EL (cell line): ENCODE measurements around the gene B3GALNT2.
"Not testable (repeated sequence)": the region's sequence is repeated elsewhere in the genome, so short reads cannot be mapped to it uniquely, and the experiment has no call there.

Experiments used
- DNase-seq: peaks from one replicate; pipeline ENCODE4 v3.0.0-alpha.2; 2016

Gene B3GALNT2

GRCh38 chr1:235504122-235504493, at the start of gene B3GALNT2:
TSS of gene B3GALNT2 (minus strand) at chr1:235504452. CDS start at chr1:235504252, 200 bp downstream.
- no peak for DNase-seq

- DNase-seq, result no peak
These were observed 48.9 kb upstream of the B3GALNT2 start for GRCh38 chr1:235553112-235553551.

- no peak for DNase-seq
These were observed 48.0 kb upstream of the B3GALNT2 start for GRCh38 chr1:235552146-235552716.

- DNase-seq, result no peak
These were observed 45.3 kb upstream of the B3GALNT2 start for GRCh38 chr1:235549351-235550139.

GRCh38 chr1:235546369-235547155, 42.3 kb upstream of the B3GALNT2 start:
- DNase-seq, result not testable (repeated sequence)

- DNase-seq, result no peak
These were observed 41.2 kb upstream of the B3GALNT2 start for GRCh38 chr1:235545292-235545930.

GRCh38 chr1:235542845-235543244, 38.6 kb upstream of the B3GALNT2 start:
- not testable (repeated sequence) for DNase-seq

- peak; percentile 13 for DNase-seq
These were observed 29.4 kb upstream of the B3GALNT2 start for GRCh38 chr1:235533476-235534168.

GRCh38 chr1:235532360-235532759, 28.1 kb upstream of the B3GALNT2 start:
- peak; percentile 87 for DNase-seq

- DNase-seq, result no peak
These were observed 23.1 kb upstream of the B3GALNT2 start for GRCh38 chr1:235527196-235527814.

- DNase-seq, result no peak
These were observed 21.1 kb upstream of the B3GALNT2 start for GRCh38 chr1:235525314-235525713.

- DNase-seq, result no peak
These were observed 12.7 kb upstream of the B3GALNT2 start for GRCh38 chr1:235516862-235517446.

GRCh38 chr1:235515844-235516512, 11.7 kb upstream of the B3GALNT2 start:
- no peak for DNase-seq

- DNase-seq, result peak; percentile 72
These were observed 9.5 kb upstream of the B3GALNT2 start for GRCh38 chr1:235513495-235514366.

- DNase-seq, result peak; percentile 38
These were observed 7.4 kb upstream of the B3GALNT2 start for GRCh38 chr1:235511470-235512240.

- DNase-seq, result no peak
These were observed 6.6 kb upstream of the B3GALNT2 start for GRCh38 chr1:235510823-235511222.

GRCh38 chr1:235507623-235508022, 3.4 kb upstream of the B3GALNT2 start:
- DNase-seq, result no peak

GRCh38 chr1:235504494-235505222, 406 bp upstream of the B3GALNT2 start:
- DNase-seq, result peak; percentile 99
